Non-pigmented ciliary epithelial cell (primary cell): ENCODE measurements around the gene PPM1B.
"Not testable (repeated sequence)": the region's sequence is repeated elsewhere in the genome, so short reads cannot be mapped to it uniquely, and the experiment has no call there.

Source experiments
- DNase-seq: peaks from one replicate; pipeline ENCODE4 v3.0.0-alpha.2; 2010; ENCODE audit warnings: low read depth

PPM1B gene

GRCh38 chr2:44254023-44254422 lies 85.3 kb downstream of the PPM1B start:
- DNase-seq, result no peak

- not testable (repeated sequence) for DNase-seq
Measured at GRCh38 chr2:44255704-44256103, 87.0 kb downstream of the PPM1B start.

DNA sequence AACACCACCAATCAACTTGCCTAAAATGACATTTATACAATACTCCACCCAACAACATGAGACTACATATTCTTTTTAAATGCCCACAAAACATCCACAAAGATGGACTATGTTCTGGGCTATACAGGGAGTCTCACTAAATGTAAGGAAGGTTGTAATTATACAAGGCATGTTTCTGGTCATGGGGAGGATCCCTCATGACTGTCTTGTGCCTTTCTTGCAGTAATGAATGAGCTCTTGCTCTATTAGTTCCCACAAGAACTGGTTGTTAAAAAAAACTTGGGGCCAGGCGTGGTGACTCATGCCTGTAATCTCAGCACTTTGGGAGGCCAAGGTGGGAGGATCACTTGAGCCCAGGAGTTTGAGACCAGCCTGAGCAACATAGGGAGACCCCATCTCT lies 89.1 kb downstream of the PPM1B start:
- DNase-seq, result not testable (repeated sequence)

DNA sequence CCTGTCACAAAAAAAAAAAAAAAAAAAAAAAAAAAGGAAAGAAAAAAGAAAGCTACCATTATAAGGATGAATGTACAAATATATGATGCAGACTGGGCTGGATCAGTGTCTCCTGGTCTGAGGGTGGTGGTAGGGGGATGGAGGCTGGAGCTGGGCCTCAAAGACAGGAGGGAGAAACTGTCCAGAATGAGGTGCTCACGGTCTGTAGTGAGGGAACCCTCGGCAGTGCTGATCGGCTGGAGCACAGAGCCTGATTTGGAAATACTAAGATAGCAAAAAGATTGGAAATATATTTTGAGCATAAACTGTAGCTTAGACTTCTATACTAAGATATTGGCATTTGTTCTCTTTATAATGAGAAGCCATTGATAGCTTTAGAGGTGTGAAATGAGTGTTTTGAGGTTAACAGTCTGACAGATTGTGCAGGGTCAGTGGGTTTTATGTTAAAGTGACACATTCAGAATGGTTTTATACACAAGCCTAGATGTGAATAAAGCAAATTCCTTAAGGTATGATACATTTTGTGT lies 98.7 kb downstream of the PPM1B start:
- DNase-seq, result no peak

- no peak for DNase-seq
Measured at GRCh38 chr2:44267796-44268648, 99.3 kb downstream of the PPM1B start.

GRCh38 chr2:44269831-44270230 lies 101.2 kb downstream of the PPM1B start:
- DNase-seq, result no peak

- DNase-seq, result no peak
Measured at GRCh38 chr2:44271296-44271695, 102.6 kb downstream of the PPM1B start.

DNA sequence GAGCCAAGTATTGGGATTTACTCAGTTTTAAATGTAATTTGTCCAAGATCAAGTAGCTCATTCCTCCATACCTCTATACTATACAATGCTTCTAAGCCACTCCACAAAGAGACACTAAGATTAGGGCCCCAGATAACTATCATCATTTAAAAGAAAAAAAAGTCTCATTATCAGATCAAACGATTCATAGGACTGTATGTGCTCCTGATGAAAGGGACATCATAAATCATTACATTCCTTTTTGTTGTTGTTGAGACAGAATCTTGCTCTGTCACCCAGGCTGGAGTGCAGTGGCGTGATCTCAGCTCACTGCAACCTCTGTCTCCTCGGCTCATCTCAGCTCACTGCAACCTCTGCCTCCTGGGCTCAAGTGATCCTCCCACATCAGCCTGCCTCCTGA lies 104.4 kb downstream of the PPM1B start:
- no peak for DNase-seq

GRCh38 chr2:44273596-44273995 lies 104.9 kb downstream of the PPM1B start:
- no peak for DNase-seq

DNA sequence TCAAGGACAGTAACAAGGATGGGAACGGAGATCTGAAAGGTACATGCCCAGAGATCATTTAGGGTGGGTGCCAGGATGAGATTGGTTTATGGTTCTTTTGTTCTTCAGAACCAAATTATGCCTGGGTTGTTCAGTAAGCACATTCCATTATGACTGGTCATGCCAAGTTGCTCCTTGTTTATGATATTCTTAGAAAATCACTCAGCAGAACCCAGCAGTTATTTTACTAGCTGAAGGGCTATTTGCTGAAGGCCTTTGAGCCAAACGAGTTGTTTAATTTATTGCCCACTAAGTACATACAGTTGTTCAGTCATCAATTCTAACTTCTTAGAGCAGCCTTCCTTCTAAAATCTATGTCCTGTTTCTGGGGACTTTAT lies 107.2 kb downstream of the PPM1B start:
- no peak for DNase-seq

- DNase-seq, result no peak
Measured at GRCh38 chr2:44277541-44277940, 108.9 kb downstream of the PPM1B start.

- DNase-seq, result no peak
Measured at GRCh38 chr2:44280869-44281268, 112.2 kb downstream of the PPM1B start.
